HCT116 (cell line): Measurements from ENCODE around the gene C13orf46.

Source experiments
- CEBPB ChIP-seq: IDR thresholded peaks from 2 replicates; pipeline ENCODE4 v1.6.1; 2012; ENCODE audit warnings: low read depth
- POLR2A ChIP-seq: IDR thresholded peaks from 2 replicates; pipeline ENCODE4 v1.7.0; 2011; ENCODE audit warnings: borderline replicate concordance; ENCODE audit not compliant: insufficient read depth, insufficient read length; ENCODE audit errors: extremely low read depth
- POLR2AphosphoS5 ChIP-seq: IDR thresholded peaks from 2 replicates; pipeline ENCODE4 v1.6.1; 2011; ENCODE audit warnings: mild to moderate bottlenecking, low read depth, low read length, moderate library complexity
- RAD21 ChIP-seq: IDR thresholded peaks from 2 replicates; pipeline ENCODE4 v1.6.1; 2012; ENCODE audit warnings: low read depth, mild to moderate bottlenecking
- TCF7L2 ChIP-seq: IDR thresholded peaks from 2 replicates; pipeline ENCODE4 v1.7.0; 2011; ENCODE audit warnings: borderline replicate concordance, inconsistent platforms; ENCODE audit not compliant: insufficient read depth, insufficient read length; ENCODE audit errors: extremely low read depth
- YY1 ChIP-seq: IDR thresholded peaks from 2 replicates; pipeline ENCODE4 v1.6.1; 2011; ENCODE audit warnings: low read length, low read depth, moderate library complexity, mild to moderate bottlenecking; ENCODE audit not compliant: insufficient replicate concordance; ENCODE audit errors: extremely low read depth
- ZNF274 ChIP-seq: fragments of 200-500 bp; sonication (Bioruptor generic); IDR thresholded peaks from 2 replicates; pipeline ENCODE4 v1.6.1; 2014; ENCODE audit warnings: mild to moderate bottlenecking, low read depth, low read length, inconsistent platforms
- TF ChIP-seq, protein P1 (sequence below), 3 experiments: fragments of 200-600 bp in 1 of 3; sonication (generic) in 1 of 3; IDR thresholded peaks in 2 of 3; conservative IDR thresholded peaks in 1 of 3; 2 replicates each; pipeline ENCODE4 v1.5.1; 2012 to 2017; ENCODE audit warnings: low read depth in 2 of 3, low read length in 2 of 3, antibody characterized with exemption in 1 of 3, borderline replicate concordance in 1 of 3, control low read depth in 1 of 3, mild to moderate bottlenecking in 1 of 3, mixed read lengths in 1 of 3, mixed run types in 1 of 3, moderate library complexity in 1 of 3; ENCODE audit not compliant: insufficient read depth in 1 of 3

DNA sequence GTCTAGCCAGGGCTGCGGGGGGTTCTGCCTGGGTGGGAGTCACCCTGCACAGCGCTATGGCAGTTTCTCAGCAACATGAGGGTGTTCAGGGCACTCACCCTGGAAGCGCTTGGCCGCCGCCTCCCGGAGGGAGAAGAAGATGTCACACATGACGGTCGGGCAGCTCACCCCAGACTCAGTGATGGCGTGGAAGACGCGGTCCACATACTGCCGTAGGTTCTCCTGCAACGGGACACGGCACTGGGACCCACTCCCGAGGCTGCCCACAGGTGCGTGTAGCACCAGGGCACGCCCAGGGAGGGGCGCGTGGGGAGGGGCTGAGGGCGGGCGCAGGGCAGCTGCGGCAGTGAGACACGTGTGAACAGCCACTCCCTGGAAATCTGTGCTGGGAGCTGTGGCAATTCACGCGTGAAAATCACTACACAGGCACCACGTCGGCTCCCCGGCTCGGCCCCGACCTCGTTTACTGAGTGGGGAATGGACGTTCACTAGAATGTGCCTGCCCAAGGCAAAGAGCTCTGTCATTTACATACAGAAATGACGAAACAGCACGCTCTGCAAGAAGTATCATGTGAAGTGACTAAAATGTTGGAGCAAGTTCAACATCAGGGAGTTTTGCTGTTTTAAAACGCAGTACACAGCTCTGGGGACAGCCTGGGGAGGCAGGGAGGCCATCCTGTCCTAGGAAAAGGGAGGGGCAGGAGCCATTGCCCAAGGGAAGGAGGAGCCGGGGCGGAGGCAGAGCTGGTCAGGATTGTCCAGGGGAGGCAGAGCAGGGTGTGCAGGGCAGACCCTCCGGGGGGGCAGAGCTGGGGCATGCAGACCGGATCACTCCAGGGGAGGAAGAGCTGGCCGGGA, 41.5 kb upstream of the C13orf46 start:
- TF ChIP-seq POLR2AphosphoS5, result no peak
- TF ChIP-seq ZNF274, result no peak
- TF ChIP-seq, protein P1, sequence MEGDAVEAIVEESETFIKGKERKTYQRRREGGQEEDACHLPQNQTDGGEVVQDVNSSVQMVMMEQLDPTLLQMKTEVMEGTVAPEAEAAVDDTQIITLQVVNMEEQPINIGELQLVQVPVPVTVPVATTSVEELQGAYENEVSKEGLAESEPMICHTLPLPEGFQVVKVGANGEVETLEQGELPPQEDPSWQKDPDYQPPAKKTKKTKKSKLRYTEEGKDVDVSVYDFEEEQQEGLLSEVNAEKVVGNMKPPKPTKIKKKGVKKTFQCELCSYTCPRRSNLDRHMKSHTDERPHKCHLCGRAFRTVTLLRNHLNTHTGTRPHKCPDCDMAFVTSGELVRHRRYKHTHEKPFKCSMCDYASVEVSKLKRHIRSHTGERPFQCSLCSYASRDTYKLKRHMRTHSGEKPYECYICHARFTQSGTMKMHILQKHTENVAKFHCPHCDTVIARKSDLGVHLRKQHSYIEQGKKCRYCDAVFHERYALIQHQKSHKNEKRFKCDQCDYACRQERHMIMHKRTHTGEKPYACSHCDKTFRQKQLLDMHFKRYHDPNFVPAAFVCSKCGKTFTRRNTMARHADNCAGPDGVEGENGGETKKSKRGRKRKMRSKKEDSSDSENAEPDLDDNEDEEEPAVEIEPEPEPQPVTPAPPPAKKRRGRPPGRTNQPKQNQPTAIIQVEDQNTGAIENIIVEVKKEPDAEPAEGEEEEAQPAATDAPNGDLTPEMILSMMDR (IDR thresholded peaks at IDR 0.05 in 2 of 3, conservative IDR thresholded peaks at IDR 0.05 in 1 of 3; ENCODE audit: borderline replicate concordance in 1 of 3, insufficient read depth in 1 of 3, low read depth in 2 of 3, low read length in 2 of 3), result no peak
- TF ChIP-seq POLR2A, result no peak
- TF ChIP-seq CEBPB, result no peak
- no peak for TF ChIP-seq RAD21
- no peak for TF ChIP-seq TCF7L2
- TF ChIP-seq YY1, result no peak
